ENCODE results near the gene TRAPPC12.

The TRAPPC12 gene

DNA sequence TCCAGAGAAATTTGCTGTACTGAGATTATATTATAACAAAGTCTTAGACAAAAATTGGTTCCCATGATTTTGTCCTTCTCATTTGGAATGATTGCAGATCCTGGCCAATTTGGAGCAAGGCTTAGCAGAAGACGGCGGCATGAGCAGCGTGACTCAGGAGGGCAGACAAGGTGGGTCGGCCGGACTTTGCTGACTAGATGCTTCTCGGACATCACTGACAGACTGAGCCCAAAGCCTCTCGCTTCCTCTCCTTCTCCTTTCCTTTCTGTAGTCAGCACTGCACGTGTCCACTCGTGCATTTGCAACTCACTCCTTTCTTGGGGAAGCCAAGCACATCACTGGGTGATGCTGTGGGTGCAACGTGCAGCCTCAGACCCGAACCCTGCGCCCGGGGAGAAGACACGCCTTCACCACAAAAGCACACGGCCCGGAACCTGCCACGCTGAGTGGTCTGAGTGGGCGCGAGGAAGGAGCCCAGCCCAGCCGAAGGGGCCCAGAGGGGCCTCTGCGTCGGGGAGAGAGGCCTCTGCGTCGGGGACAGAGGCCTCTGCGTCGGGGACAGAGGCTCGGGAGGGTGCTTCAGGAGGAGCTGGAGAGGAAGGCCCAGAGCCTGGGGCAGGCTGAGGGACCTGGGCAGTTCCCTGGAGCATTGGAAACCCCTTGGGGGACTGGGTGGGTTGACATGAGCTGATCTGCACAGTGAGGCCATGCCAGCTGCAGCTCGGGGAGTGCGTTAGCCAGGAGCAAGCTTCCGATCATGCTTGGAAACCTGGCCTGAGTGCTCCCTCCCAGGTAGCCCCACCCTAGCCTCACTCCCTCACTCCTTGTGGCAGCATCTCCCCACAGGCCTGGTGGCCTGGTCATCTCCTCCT, 78.3 kb downstream of the TRAPPC12 start:
- DNase-seq, result no peak

- peak; percentile 78 for DNase-seq
Measured at GRCh38 chr2:3458396-3459184, 79.1 kb downstream of the TRAPPC12 start.

DNA sequence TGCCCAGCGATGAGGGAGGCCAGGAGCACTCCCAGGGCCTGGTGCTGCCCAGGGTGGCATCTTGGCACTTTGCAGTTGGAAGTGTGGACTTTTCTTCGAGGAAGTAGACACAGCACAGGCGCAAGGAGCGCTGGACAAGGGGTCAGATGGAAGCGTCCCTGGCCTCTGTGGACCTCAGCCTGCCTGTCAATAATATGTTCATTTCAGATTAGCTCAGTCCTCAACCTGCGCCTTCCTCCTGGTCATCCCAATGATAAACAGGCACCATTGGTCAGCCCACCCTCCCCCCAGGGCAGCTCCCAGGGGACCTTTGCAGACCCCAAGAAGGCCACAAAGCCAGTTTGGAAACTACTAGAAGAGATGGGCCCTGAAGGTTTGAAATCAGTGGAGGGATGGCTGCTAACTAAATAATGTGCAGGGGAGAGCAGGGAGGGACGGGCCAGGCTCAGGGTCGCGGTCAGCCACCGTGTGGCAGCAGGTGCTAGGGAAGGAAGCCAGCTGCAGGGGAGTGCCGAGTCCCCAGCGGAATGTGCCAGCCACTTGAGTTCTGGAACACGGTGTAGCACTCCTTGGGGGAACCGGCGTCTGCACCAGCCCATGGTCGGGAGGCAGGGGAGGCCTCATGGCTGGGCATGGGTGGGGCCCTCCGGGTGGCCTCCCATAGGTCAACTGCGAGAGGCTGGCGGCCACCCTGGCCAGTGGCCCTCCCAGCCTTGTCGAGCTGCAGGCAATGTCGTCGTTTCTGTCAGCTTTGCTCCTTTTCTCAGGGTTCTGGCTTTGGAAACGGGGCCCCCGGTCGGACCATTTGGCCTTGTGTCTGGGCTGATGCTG, 79.9 kb downstream of the TRAPPC12 start:
- DNase-seq, result no peak

- DNase-seq, result no peak
Measured at GRCh38 chr2:3460156-3460555, 80.7 kb downstream of the TRAPPC12 start.

DNA sequence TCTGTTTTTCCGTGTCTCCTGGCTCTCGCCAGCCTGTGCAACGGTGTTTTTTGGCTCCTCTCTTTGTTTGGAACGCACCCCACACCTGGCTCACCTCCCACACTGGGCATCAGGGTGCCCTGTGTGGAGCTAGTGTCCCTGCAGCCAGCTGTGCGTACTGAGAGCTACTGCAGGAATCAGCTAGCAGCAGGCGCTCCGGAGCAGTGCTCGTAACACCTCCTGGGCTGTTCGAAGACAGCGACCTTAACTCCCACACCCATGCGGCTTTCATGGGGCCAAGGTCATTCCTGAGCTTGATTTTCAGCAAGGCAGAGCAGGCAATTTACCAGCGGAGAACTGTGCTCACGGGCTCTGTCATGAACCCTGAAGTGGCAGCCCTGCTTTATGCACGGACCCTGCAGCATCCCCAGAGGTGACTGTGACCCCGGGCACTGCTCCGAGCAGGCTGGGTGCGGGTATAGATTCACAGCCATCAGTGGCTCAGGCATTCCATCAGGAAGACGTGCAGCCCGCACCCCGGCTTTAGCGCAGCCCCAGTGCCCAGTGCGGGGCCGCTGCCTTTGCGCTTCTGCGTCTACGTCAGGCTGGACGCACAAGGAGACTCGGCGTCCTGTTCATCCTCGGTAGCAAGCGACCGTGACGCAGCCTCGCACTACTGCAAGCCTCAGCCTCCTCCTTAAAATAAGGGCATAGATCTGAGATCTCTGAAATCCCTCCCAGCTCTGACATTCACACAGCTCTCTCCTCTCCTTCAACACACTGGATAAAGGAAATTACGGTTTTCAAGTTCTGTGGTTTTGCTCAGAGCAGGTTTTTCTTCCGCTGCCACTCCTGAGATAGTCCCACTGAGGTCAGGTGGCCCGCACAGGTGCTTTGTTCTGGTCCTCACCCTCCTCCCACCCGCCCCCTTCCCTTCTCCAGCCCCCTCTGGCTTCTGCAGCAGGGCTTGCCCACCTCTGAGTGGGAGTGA, 81.6 kb downstream of the TRAPPC12 start:
- no peak for DNase-seq

DNA sequence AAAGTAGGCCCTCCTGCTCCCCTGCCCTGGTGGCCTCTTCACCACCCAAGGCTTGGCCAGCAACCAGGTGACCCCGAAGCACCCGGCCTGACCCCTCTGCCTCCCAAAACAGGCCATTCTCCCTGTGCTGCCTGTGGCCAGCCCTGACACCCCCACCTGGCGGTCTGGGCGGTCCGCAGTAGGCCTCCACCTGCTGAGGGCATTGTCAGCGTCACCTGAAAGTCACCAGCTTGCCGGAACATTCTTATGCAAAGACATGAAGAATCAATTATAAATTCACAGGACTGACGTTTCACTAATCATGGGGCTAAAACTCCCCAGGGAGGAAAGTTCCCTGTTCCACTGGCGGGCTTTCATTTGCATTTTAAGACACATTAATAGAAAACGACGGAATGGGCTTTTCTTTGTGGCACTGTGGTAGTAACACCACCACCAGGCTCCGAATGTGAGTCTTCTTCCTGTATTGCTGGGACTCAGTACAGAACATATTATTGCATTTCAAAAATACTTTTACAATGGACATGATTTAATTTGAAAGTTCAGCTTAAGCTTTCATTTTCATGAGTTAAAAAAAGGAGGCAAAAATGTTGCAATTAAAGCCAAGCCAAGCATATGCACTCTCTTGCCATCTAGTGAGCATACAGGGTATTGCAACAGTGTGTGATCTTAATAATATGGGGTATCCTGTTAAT, 82.5 kb downstream of the TRAPPC12 start:
- DNase-seq, result peak; percentile 85

DNA sequence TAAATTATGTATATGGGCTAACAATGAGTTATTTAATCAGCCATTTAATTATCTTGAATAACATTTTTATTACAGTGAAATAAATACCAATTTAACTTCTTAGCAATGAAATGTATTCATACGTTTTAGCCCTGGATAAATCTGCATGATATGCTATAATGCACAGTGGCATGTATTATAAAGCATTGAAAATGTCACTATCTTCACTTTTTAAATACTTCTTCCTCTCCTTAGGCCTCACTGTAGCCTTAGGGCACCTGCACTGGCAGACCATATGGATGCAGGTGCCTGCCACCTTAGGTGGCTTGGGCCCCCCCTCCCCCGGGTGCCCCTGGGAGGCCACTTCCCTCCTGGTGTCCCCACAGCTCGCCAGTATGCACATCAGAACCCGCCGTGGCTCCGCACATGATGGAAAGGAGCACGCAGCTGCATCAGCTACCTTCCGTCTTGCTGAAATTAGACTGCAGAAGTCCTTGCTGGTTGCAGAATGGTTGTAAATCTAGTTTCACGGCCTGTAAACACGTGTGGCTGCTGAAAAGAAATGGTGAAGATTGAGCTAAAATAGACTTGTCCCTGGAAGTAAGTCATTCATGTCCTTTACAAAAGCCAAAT, 83.1 kb downstream of the TRAPPC12 start:
- no peak for DNase-seq

GRCh38 chr2:3463186-3463835, 83.8 kb downstream of the TRAPPC12 start:
- no peak for DNase-seq

DNA sequence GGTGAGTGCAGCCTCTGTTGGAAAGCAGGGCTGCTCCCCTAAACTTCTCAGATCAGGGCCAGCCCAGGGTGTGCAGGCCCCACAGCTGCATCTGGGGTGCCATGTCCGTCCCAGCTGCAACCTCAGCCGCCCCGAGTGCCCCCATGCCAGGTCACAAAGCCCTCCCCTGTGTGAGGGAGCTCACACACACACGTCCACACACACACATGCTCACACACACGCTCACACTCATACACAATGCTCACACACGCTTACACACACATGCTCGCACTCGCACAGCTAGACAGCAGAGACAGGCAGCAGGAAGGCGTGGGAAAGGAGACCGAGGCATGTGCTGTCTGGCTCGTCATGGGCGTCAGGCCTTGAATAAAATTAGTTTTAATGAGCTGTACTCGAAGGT, 84.5 kb downstream of the TRAPPC12 start:
- no peak for DNase-seq

DNA sequence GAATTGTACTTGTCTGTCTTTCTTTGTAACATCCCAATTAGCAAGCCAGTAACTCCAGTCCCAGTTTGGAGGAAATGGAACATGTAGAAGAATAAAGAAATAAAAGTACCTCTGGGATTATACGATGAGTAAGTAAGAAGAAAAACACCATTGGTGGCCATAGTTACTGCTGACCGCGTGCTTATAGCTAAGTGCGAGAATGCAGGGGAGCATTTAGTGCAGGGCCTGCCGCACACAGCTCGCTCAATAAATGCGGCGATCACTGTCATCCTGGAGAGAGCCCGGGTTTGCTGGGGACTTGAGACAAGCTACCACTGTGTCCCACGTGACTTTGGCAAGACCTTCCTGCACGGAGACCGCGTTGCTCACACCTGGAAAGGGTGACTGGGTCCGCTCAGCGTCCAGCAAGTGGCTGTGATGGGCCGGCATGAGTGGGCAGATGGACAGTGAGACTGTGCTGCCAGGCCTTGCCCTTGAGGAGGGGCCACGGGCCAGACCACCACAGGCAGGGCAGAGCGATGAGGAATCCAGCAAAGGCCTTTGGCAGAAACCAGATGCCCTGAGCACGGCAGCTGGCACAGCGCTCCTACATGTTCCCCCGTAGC, 85.0 kb downstream of the TRAPPC12 start:
- DNase-seq, result no peak

- no peak for DNase-seq
Measured at GRCh38 chr2:3465328-3465727, 85.8 kb downstream of the TRAPPC12 start.

- no peak for DNase-seq
Measured at GRCh38 chr2:3465844-3466481, 86.5 kb downstream of the TRAPPC12 start.

DNA sequence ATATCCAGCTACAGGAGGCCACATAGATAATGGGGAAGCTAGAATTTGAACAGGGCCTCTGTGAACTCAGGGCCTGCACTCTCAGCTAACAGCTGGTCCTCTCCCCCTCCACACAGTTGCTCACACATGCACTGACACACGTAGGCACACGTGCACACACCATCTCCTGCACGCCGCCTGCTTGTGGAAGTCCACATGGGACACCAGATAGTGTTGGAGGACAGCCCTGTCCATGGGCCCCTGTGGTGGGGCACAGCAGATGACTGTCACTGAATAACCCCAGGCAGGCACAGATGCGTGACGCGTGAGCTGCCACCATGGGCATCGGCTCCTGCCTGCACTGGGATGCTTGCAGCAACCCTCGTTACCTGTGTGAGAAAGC, 87.0 kb downstream of the TRAPPC12 start:
- DNase-seq, result no peak

- no peak for DNase-seq
Measured at GRCh38 chr2:3466966-3467365, 87.5 kb downstream of the TRAPPC12 start.

- no peak for DNase-seq
Measured at GRCh38 chr2:3467654-3468053, 88.2 kb downstream of the TRAPPC12 start.

DNA sequence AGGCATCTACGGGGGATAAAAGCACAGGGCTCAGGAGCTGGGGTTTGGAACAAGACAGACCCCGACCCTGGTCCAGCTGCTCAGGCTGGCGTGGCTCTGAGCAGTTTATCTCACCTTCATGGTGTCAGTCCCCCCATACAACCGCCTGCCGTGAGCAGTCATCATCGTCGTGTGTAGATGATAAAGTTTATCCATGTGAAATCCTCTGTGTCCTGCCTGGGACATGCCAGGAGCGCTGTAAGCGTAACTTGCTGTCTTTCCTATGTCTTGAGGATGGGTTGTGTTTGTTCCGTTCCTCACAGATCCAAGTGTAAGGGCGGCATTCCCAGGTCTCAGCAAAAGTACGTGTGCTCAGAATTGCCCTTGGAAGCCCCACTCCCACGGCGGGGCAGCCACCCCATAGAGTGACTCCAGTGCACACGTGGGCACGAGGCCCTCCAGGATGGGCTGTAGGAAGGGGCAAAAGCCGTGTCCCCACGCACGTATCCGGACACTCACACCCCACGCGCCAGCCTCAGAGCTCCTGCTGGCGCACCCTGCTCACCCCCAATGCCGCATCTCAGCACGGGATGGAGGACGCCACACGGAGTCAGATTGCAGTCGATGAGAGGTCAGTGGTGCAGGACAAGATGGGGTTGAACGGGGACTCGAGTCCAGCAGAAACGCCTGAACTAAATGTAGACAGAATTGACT, 88.9 kb downstream of the TRAPPC12 start:
- DNase-seq, result no peak

- no peak for DNase-seq
Measured at GRCh38 chr2:3469486-3469885, 90.0 kb downstream of the TRAPPC12 start.

DNA sequence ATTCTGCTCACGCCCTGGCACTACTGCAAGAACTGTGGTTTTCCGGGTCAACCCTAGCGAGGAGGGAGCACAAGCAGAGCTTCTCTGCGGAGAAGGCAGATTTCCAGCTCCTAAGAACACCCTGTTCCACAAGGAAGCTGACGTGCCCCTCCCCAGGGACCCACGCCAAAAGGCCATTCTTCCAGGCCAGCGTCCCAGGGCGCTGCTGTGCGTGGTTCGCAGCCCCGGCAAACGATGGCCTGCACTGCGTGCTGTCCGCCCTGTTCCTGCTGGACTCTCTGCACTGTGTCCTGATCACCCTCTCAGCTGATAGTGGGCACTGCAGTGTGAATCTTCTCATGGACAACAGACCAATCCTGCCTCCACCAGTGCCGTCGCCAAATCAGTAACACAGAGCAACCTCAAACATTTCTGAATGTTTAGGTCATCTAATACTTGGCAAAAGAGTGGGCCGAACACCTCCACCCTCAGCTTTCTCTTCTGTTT, 90.7 kb downstream of the TRAPPC12 start:
- DNase-seq, result no peak

Measured in hematopoietic multipotent progenitor cell treated with erythropoietin and hydrocortisone succinate and interleukin-3 and kit ligand, for 6 days (in vitro differentiated cells).